Measurements from ENCODE around the gene SND1. TPM values are rescaled to one million over a fixed set of nuclear protein-coding genes. Genes with fewer than 3 reads are reported as not detected.

Gene SND1
- total and polyA plus RNA-seq, 7 experiments from 2014 or later: 68.6 to 253 (median 137) TPM

GRCh38 chr7:127818306-127818705 is 166.3 kb downstream of the SND1 start:
- ChIA-PET CTCF (no interaction called here), POLR2A (no interaction called here)
- no peak overlapping the region for H3K27ac ChIP-seq (ENCODE audit: low read depth, low read length)
- Mint-ChIP-seq H3K4me1 (peaks cover 34 to 59% (median 46%) of the 10 kb centered on the region in 7 donors), H3K27ac (no peak overlapping the region), H3K9me3 (peaks cover 0 to under 1% (median 0%) of the 10 kb centered on the region in 11 donors), H3K36me3 (peaks cover 0 to 21% (median 5%) of the 10 kb centered on the region in 5 donors), H3K27me3 (no peaks in the 10 kb centered on the region), H3K4me3 (no peak overlapping the region)
- intact Hi-C loops (cut with micrococcal nuclease): no loop called here
- H3K9me3 ChIP-seq (ENCODE audit: control insufficient read depth in 2 of 3, low read length in 3 of 3): no peaks in the 10 kb centered on the region
- DNase-seq: no peak
- no peaks in the 10 kb centered on the region for H3K27me3 ChIP-seq (ENCODE audit: control insufficient read depth in 2 of 2, insufficient read depth in 2 of 2, low read length in 2 of 2)
- H3K4me1 ChIP-seq (ENCODE audit: control insufficient read depth in 2 of 2, insufficient read depth in 2 of 2, low read length in 2 of 2): peaks cover 0 to 4% of the 10 kb centered on the region in 2 donors
- no peak overlapping the region for H3K4me3 ChIP-seq (ENCODE audit: low read length)
- H3K36me3 ChIP-seq (ENCODE audit: control insufficient read depth in 2 of 3, insufficient read depth in 3 of 3, low read length in 3 of 3): no peaks in the 10 kb centered on the region
- ATAC-seq: no peak

- H3K9me3 ChIP-seq (ENCODE audit: control insufficient read depth in 2 of 3, low read length in 3 of 3): no peaks in the 10 kb centered on the region
- POLR2A ChIA-PET: no interaction called here
- H3K27ac ChIP-seq (ENCODE audit: low read depth, low read length): no peak overlapping the region
- H3K4me3 Mint-ChIP-seq: peak overlapping the region in 1 of 10 donors; percentile 37
- peaks cover 30 to 52% (median 48%) of the 10 kb centered on the region in 7 donors for H3K4me1 Mint-ChIP-seq
- peaks cover 0 to 4% of the 10 kb centered on the region in 2 donors for H3K4me1 ChIP-seq (ENCODE audit: control insufficient read depth in 2 of 2, insufficient read depth in 2 of 2, low read length in 2 of 2)
- no peaks in the 10 kb centered on the region for H3K27me3 Mint-ChIP-seq
- no peaks in the 10 kb centered on the region for H3K36me3 ChIP-seq (ENCODE audit: control insufficient read depth in 2 of 3, insufficient read depth in 3 of 3, low read length in 3 of 3)
- H3K27ac Mint-ChIP-seq: peak overlapping the region in 1 of 9 donors; percentile 29
- DNase-seq (no peak), ATAC-seq (peak; percentile 36)
- H3K9me3 Mint-ChIP-seq: no peaks in the 10 kb centered on the region
- CTCF ChIA-PET: no interaction called here
- peaks cover 0 to 17% (median 4%) of the 10 kb centered on the region in 5 donors for H3K36me3 Mint-ChIP-seq
- H3K27me3 ChIP-seq (ENCODE audit: control insufficient read depth in 2 of 2, insufficient read depth in 2 of 2, low read length in 2 of 2): no peaks in the 10 kb centered on the region
- no peak overlapping the region for H3K4me3 ChIP-seq (ENCODE audit: low read length)
- intact Hi-C loops (cut with micrococcal nuclease): loop anchor here in 1 of 2 donors (5.0 kb wide), 1 partner anchor 37 kb away; no protein-coding TSS in a partner anchor
Observed at GRCh38 chr7:127819975-127820731, 168.2 kb downstream of the SND1 start.

GRCh38 chr7:127820732-127821085 is 168.7 kb downstream of the SND1 start:
- peak overlapping the region in 1 of 9 donors; percentile 16 for H3K27ac Mint-ChIP-seq
- Histone ChIP-seq H3K27ac (ENCODE audit: low read depth, low read length) (no peak overlapping the region), H3K27me3 (ENCODE audit: control insufficient read depth in 2 of 2, insufficient read depth in 2 of 2, low read length in 2 of 2) (no peaks in the 10 kb centered on the region), H3K4me1 (ENCODE audit: control insufficient read depth in 2 of 2, insufficient read depth in 2 of 2, low read length in 2 of 2) (peaks cover 0 to 4% of the 10 kb centered on the region in 2 donors), H3K9me3 (ENCODE audit: control insufficient read depth in 2 of 3, low read length in 3 of 3) (no peaks in the 10 kb centered on the region), H3K4me3 (ENCODE audit: low read length) (no peak overlapping the region), H3K36me3 (ENCODE audit: control insufficient read depth in 2 of 3, insufficient read depth in 3 of 3, low read length in 3 of 3) (no peaks in the 10 kb centered on the region)
- CTCF ChIA-PET: no interaction called here
- H3K27me3 Mint-ChIP-seq: no peaks in the 10 kb centered on the region
- H3K36me3 Mint-ChIP-seq: peaks cover 0 to 17% (median 4%) of the 10 kb centered on the region in 5 donors
- peaks cover 30 to 50% (median 48%) of the 10 kb centered on the region in 7 donors for H3K4me1 Mint-ChIP-seq
- intact Hi-C loops (cut with micrococcal nuclease): loop anchor here in 1 of 2 donors (5.0 kb wide), 1 partner anchor 37 kb away; no protein-coding TSS in a partner anchor
- H3K4me3 Mint-ChIP-seq: peak overlapping the region in 1 of 10 donors; percentile 37
- DNase-seq (no peak), ATAC-seq (no peak)
- H3K9me3 Mint-ChIP-seq: no peaks in the 10 kb centered on the region
- POLR2A ChIA-PET: no interaction called here

GRCh38 chr7:127821146-127821545 is 169.2 kb downstream of the SND1 start:
- CTCF ChIA-PET: no interaction called here

GRCh38 chr7:127822822-127823508 is 171.0 kb downstream of the SND1 start:
- POLR2A ChIA-PET: no interaction called here
- ATAC-seq: no peak
- no peak for DNase-seq
- no peak overlapping the region for H3K4me3 Mint-ChIP-seq
- H3K9me3 Mint-ChIP-seq: no peaks in the 10 kb centered on the region
- intact Hi-C loops (cut with micrococcal nuclease): loop anchor here in 1 of 2 donors (5.0 kb wide), 1 partner anchor 34 kb away; no protein-coding TSS in a partner anchor
- Histone ChIP-seq H3K9me3 (ENCODE audit: control insufficient read depth in 2 of 3, low read length in 3 of 3) (no peaks in the 10 kb centered on the region), H3K27me3 (ENCODE audit: control insufficient read depth in 2 of 2, insufficient read depth in 2 of 2, low read length in 2 of 2) (no peaks in the 10 kb centered on the region), H3K4me1 (ENCODE audit: control insufficient read depth in 2 of 2, insufficient read depth in 2 of 2, low read length in 2 of 2) (peaks cover 0 to 4% of the 10 kb centered on the region in 2 donors), H3K4me3 (ENCODE audit: low read length) (no peak overlapping the region), H3K36me3 (ENCODE audit: control insufficient read depth in 2 of 3, insufficient read depth in 3 of 3, low read length in 3 of 3) (no peaks in the 10 kb centered on the region), H3K27ac (ENCODE audit: low read depth, low read length) (no peak overlapping the region)
- peaks cover 16 to 44% (median 33%) of the 10 kb centered on the region in 7 donors for H3K4me1 Mint-ChIP-seq
- no peak overlapping the region for H3K27ac Mint-ChIP-seq
- peaks cover 0 to 10% (median 0%) of the 10 kb centered on the region in 5 donors for H3K36me3 Mint-ChIP-seq
- no peaks in the 10 kb centered on the region for H3K27me3 Mint-ChIP-seq
- CTCF ChIA-PET: no interaction called here

More at GRCh38 chr7:127821146-127821545, 169.2 kb downstream of the SND1 start:
- intact Hi-C loops (cut with micrococcal nuclease): loop anchor here in 1 of 2 donors (5.0 kb wide), 1 partner anchor 36 kb away; no protein-coding TSS in a partner anchor
- peaks cover 0 to 13% (median 1%) of the 10 kb centered on the region in 5 donors for H3K36me3 Mint-ChIP-seq
- no peak overlapping the region for H3K4me3 Mint-ChIP-seq
- no peaks in the 10 kb centered on the region for H3K9me3 Mint-ChIP-seq
- no peak for ATAC-seq
- Histone ChIP-seq H3K27me3 (ENCODE audit: control insufficient read depth in 2 of 2, insufficient read depth in 2 of 2, low read length in 2 of 2) (no peaks in the 10 kb centered on the region), H3K27ac (ENCODE audit: low read depth, low read length) (no peak overlapping the region), H3K4me1 (ENCODE audit: control insufficient read depth in 2 of 2, insufficient read depth in 2 of 2, low read length in 2 of 2) (peaks cover 0 to 4% of the 10 kb centered on the region in 2 donors), H3K4me3 (ENCODE audit: low read length) (no peak overlapping the region), H3K36me3 (ENCODE audit: control insufficient read depth in 2 of 3, insufficient read depth in 3 of 3, low read length in 3 of 3) (no peaks in the 10 kb centered on the region), H3K9me3 (ENCODE audit: control insufficient read depth in 2 of 3, low read length in 3 of 3) (no peaks in the 10 kb centered on the region)
- H3K27ac Mint-ChIP-seq: no peak overlapping the region
- no peak for DNase-seq
- POLR2A ChIA-PET: no interaction called here
- H3K27me3 Mint-ChIP-seq: no peaks in the 10 kb centered on the region
- peaks cover 30 to 50% (median 45%) of the 10 kb centered on the region in 7 donors for H3K4me1 Mint-ChIP-seq

GRCh38 chr7:127824682-127825081 is 172.7 kb downstream of the SND1 start:
- peaks cover 0 to 10% (median 4%) of the 10 kb centered on the region in 5 donors for H3K36me3 Mint-ChIP-seq
- Histone ChIP-seq H3K4me1 (ENCODE audit: control insufficient read depth in 2 of 2, insufficient read depth in 2 of 2, low read length in 2 of 2) (peaks cover 0 to 4% of the 10 kb centered on the region in 2 donors), H3K27me3 (ENCODE audit: control insufficient read depth in 2 of 2, insufficient read depth in 2 of 2, low read length in 2 of 2) (no peaks in the 10 kb centered on the region), H3K9me3 (ENCODE audit: control insufficient read depth in 2 of 3, low read length in 3 of 3) (no peaks in the 10 kb centered on the region), H3K36me3 (ENCODE audit: control insufficient read depth in 2 of 3, insufficient read depth in 3 of 3, low read length in 3 of 3) (no peaks in the 10 kb centered on the region), H3K27ac (ENCODE audit: low read depth, low read length) (no peak overlapping the region), H3K4me3 (ENCODE audit: low read length) (no peak overlapping the region)
- ChIA-PET CTCF (no interaction called here), POLR2A (no interaction called here)
- no peaks in the 10 kb centered on the region for H3K27me3 Mint-ChIP-seq
- DNase-seq (no peak), ATAC-seq (no peak)
- peaks cover 6 to 30% (median 25%) of the 10 kb centered on the region in 7 donors for H3K4me1 Mint-ChIP-seq
- intact Hi-C loops (cut with micrococcal nuclease): loop anchor here in 1 of 2 donors (5.0 kb wide), 1 partner anchor 33 kb away; no protein-coding TSS in a partner anchor
- H3K4me3 Mint-ChIP-seq: no peak overlapping the region
- no peaks in the 10 kb centered on the region for H3K9me3 Mint-ChIP-seq
- peak overlapping the region in 2 of 9 donors; percentile 2 to 23 for H3K27ac Mint-ChIP-seq
